ENCODE data around the gene SLAIN1.
A peak's percentile ranks its signal among the peaks of the same experiment; 100 is the strongest.

Gene SLAIN1

DNA sequence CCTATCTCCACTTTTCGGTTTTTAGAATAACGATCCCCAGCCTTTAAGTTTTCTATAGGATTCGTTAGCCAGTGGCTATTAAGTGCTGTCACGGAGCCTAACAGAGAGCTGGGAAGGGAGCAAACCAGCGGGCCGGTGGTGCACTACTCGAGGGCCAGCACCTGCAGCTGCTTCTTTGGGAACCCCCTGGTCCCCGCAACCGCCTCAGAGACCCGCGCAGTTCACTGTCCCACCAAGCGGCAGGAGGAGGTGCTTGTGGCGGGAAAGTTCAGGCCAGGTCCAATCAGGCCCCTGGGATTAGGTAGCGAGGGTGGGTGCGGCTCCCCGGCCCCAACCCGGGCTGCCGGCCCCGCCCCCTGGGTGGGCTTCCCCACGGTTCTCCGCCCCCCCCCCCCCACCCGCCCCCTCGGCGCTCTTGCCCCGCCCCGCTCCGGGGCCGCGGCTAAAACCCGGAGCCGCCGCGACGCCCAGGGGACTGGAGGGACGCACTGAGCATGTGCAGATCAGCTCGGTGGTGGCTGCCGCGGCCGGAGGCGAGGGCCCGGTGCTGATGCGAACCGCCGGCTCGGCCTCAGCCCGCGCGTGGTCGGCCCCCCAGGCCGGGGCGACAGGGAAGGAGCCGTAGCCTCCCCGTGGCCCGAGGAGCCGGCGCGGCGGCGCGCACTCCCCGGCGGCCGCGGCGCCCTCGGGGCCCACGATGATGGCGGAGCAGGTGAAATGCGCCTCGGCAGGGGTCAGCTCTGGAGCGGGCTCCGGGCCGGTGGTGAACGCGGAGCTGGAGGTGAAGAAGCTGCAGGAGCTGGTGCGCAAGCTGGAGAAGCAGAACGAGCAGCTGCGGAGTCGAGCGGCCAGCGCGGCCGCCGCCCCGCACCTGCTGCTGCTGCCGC lies at the start of gene SLAIN1 (continued):
- TF ChIP-seq SCRT1 (tag by site-specific recombination; IDR thresholded peaks at IDR 0.05; ENCODE audit: borderline replicate concordance) (no peak), EGR2 (tag by site-specific recombination; IDR thresholded peaks at IDR 0.05; ENCODE audit: low read depth) (no peak), ZNF792 (tag by site-specific recombination; IDR thresholded peaks at IDR 0.05) (no peak), ZNF610 (tag by site-specific recombination; IDR thresholded peaks at IDR 0.05; ENCODE audit: borderline replicate concordance) (no peak), ZNF184 (tag by site-specific recombination; IDR thresholded peaks at IDR 0.05) (no peak), GLIS1 (tag by site-specific recombination; IDR thresholded peaks at IDR 0.05) (peak; percentile 30; the same call in 1 of the 2 replicates), HOXC10 (CRISPR knock-in tag; IDR thresholded peaks at IDR 0.05) (no peak), ZNF121 (tag by site-specific recombination; IDR thresholded peaks at IDR 0.05) (no peak), ZIC2 (tag by site-specific recombination; IDR thresholded peaks at IDR 0.05) (no peak), BCL11B (tag by site-specific recombination; IDR thresholded peaks at IDR 0.05; ENCODE audit: low read depth) (no peak), RBAK (tag by site-specific recombination; IDR thresholded peaks at IDR 0.05) (no peak), GLIS2 (tag by site-specific recombination; IDR thresholded peaks at IDR 0.05) (peak; percentile 57), ZBTB17 (tag by site-specific recombination; IDR thresholded peaks at IDR 0.05) (no peak), GLI2 (tag by site-specific recombination; IDR thresholded peaks at IDR 0.05; ENCODE audit: borderline replicate concordance, low read depth) (no peak), ZNF292 (tag by site-specific recombination; IDR thresholded peaks at IDR 0.05; ENCODE audit: borderline replicate concordance, low read depth) (no peak), ZBTB7A (tag by site-specific recombination; IDR thresholded peaks at IDR 0.05; ENCODE audit: low read depth) (no peak), ZNF785 (tag by site-specific recombination; IDR thresholded peaks at IDR 0.05) (no peak), ZNF132 (tag by site-specific recombination; IDR thresholded peaks at IDR 0.05; ENCODE audit: borderline replicate concordance) (no peak), BCL11A (tag by site-specific recombination; IDR thresholded peaks at IDR 0.05; ENCODE audit: low read depth) (no peak), ZNF600 (tag by site-specific recombination; IDR thresholded peaks at IDR 0.05) (0 out of 2 replicates have a peak, but pooled peaks have one; percentile 18), ZNF157 (tag by site-specific recombination; IDR thresholded peaks at IDR 0.05) (no peak)
- TF ChIP-seq, protein P1, sequence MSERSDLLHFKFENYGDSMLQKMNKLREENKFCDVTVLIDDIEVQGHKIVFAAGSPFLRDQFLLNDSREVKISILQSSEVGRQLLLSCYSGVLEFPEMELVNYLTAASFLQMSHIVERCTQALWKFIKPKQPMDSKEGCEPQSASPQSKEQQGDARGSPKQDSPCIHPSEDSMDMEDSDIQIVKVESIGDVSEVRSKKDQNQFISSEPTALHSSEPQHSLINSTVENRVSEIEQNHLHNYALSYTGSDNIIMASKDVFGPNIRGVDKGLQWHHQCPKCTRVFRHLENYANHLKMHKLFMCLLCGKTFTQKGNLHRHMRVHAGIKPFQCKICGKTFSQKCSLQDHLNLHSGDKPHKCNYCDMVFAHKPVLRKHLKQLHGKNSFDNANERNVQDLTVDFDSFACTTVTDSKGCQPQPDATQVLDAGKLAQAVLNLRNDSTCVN (tag by site-specific recombination; optimal IDR thresholded peaks at IDR 0.05), result peak; percentile 36
- TF ChIP-seq, protein P2, sequence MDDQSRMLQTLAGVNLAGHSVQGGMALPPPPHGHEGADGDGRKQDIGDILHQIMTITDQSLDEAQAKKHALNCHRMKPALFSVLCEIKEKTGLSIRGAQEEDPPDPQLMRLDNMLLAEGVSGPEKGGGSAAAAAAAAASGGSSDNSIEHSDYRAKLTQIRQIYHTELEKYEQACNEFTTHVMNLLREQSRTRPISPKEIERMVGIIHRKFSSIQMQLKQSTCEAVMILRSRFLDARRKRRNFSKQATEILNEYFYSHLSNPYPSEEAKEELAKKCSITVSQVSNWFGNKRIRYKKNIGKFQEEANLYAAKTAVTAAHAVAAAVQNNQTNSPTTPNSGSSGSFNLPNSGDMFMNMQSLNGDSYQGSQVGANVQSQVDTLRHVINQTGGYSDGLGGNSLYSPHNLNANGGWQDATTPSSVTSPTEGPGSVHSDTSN (CRISPR knock-in tag; IDR thresholded peaks at IDR 0.05), result peak; percentile 83
- TF ChIP-seq, protein P3, sequence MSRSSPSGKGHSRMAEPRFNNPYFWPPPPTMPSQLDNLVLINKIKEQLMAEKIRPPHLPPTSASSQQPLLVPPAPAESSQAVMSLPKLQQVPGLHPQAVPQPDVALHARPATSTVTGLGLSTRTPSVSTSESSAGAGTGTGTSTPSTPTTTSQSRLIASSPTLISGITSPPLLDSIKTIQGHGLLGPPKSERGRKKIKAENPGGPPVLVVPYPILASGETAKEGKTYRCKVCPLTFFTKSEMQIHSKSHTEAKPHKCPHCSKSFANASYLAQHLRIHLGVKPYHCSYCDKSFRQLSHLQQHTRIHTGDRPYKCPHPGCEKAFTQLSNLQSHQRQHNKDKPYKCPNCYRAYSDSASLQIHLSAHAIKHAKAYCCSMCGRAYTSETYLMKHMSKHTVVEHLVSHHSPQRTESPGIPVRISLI (tag by site-specific recombination; IDR thresholded peaks at IDR 0.05), result no peak
- TF ChIP-seq, protein P4, sequence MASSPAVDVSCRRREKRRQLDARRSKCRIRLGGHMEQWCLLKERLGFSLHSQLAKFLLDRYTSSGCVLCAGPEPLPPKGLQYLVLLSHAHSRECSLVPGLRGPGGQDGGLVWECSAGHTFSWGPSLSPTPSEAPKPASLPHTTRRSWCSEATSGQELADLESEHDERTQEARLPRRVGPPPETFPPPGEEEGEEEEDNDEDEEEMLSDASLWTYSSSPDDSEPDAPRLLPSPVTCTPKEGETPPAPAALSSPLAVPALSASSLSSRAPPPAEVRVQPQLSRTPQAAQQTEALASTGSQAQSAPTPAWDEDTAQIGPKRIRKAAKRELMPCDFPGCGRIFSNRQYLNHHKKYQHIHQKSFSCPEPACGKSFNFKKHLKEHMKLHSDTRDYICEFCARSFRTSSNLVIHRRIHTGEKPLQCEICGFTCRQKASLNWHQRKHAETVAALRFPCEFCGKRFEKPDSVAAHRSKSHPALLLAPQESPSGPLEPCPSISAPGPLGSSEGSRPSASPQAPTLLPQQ (tag by site-specific recombination; IDR thresholded peaks at IDR 0.05), result no peak
- TF ChIP-seq, protein P5, sequence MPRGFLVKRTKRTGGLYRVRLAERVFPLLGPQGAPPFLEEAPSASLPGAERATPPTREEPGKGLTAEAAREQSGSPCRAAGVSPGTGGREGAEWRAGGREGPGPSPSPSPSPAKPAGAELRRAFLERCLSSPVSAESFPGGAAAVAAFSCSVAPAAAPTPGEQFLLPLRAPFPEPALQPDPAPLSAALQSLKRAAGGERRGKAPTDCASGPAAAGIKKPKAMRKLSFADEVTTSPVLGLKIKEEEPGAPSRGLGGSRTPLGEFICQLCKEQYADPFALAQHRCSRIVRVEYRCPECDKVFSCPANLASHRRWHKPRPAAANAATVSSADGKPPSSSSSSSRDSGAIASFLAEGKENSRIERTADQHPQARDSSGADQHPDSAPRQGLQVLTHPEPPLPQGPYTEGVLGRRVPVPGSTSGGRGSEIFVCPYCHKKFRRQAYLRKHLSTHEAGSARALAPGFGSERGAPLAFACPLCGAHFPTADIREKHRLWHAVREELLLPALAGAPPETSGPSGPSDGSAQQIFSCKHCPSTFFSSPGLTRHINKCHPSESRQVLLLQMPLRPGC (tag by site-specific recombination; IDR thresholded peaks at IDR 0.05), result no peak
- TF ChIP-seq, protein P6, sequence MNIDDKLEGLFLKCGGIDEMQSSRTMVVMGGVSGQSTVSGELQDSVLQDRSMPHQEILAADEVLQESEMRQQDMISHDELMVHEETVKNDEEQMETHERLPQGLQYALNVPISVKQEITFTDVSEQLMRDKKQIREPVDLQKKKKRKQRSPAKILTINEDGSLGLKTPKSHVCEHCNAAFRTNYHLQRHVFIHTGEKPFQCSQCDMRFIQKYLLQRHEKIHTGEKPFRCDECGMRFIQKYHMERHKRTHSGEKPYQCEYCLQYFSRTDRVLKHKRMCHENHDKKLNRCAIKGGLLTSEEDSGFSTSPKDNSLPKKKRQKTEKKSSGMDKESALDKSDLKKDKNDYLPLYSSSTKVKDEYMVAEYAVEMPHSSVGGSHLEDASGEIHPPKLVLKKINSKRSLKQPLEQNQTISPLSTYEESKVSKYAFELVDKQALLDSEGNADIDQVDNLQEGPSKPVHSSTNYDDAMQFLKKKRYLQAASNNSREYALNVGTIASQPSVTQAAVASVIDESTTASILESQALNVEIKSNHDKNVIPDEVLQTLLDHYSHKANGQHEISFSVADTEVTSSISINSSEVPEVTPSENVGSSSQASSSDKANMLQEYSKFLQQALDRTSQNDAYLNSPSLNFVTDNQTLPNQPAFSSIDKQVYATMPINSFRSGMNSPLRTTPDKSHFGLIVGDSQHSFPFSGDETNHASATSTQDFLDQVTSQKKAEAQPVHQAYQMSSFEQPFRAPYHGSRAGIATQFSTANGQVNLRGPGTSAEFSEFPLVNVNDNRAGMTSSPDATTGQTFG (tag by site-specific recombination; IDR thresholded peaks at IDR 0.05; ENCODE audit: borderline replicate concordance), result no peak

Measured in HEK293 (cell line).